ENCODE data around the gene LRRC4C. TPM values are rescaled to one million over a fixed set of nuclear protein-coding genes. Genes with fewer than 3 reads are reported as not detected.

The LRRC4C gene
- total RNA-seq, 2 experiments from 2014 or later, result not detected

GRCh38 chr11:40838181-40838683 lies 621.2 kb downstream of the LRRC4C start:
- Mint-ChIP-seq H3K4me3 (no peak overlapping the region), H3K27ac (no peak overlapping the region), H3K27me3 (no peaks in the 10 kb centered on the region), H3K36me3 (no peaks in the 10 kb centered on the region), H3K9me3 (peaks cover 6% of the 10 kb centered on the region), H3K4me1 (no peaks in the 10 kb centered on the region)
- ATAC-seq (ENCODE audit: low read depth), result no peak
- no peak for DNase-seq
- POLR2A ChIA-PET, result no interaction called here

GRCh38 chr11:40827116-40827515 lies 632.3 kb downstream of the LRRC4C start:
- POLR2A ChIA-PET, result no interaction called here
- H3K27ac Mint-ChIP-seq, result no peak overlapping the region
- no peaks in the 10 kb centered on the region for H3K27me3 Mint-ChIP-seq
- no peak for DNase-seq
- ATAC-seq (ENCODE audit: low read depth), result no peak
- no peak overlapping the region for H3K4me3 Mint-ChIP-seq
- H3K9me3 Mint-ChIP-seq, result peaks cover 1% of the 10 kb centered on the region
- H3K36me3 Mint-ChIP-seq, result no peaks in the 10 kb centered on the region
- no peaks in the 10 kb centered on the region for H3K4me1 Mint-ChIP-seq

- Mint-ChIP-seq H3K27me3 (no peaks in the 10 kb centered on the region), H3K36me3 (no peaks in the 10 kb centered on the region), H3K9me3 (peaks cover 3% of the 10 kb centered on the region), H3K4me3 (no peak overlapping the region), H3K27ac (no peak overlapping the region), H3K4me1 (no peaks in the 10 kb centered on the region)
- ATAC-seq (ENCODE audit: low read depth), result no peak
- DNase-seq, result no peak
- POLR2A ChIA-PET, result no interaction called here
Observed at GRCh38 chr11:40826601-40827000, 632.9 kb downstream of the LRRC4C start.

DNA sequence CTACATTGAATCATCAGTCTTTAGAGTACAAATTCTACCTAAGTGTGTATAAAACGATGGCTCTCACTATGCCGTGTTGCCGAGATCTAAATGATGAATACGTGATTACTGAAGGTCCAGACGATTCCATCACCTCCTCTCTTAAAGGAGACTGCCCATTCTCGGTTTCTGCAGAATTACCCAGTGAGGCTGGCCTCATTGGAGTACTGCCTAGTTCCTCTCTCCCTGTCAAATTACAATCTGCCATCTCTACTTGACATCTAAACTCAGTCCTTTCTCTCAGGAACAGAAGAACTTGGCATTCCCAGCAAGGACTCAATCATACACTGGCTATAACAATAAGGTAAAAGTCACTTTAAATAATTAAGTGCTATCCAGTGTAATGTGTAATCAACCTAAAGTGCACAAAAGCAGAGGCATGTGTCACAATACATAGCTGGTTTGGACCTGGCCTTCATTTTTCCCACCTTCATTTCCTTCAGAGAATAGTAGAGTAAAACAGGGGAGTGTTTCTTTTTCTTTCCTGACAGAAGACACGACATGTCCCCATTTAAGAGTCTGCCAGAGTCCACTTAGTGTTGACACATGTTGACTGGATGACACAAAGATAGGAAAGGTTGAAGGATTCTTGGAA lies 634.1 kb downstream of the LRRC4C start:
- POLR2A ChIA-PET, result no interaction called here
- Mint-ChIP-seq H3K36me3 (no peaks in the 10 kb centered on the region), H3K9me3 (peaks cover 3% of the 10 kb centered on the region), H3K27me3 (no peaks in the 10 kb centered on the region), H3K27ac (no peak overlapping the region), H3K4me3 (no peak overlapping the region), H3K4me1 (no peaks in the 10 kb centered on the region)
- ATAC-seq (ENCODE audit: low read depth) (no peak), DNase-seq (no peak)

- H3K27ac Mint-ChIP-seq, result no peak overlapping the region
- ATAC-seq (ENCODE audit: low read depth) (no peak), DNase-seq (no peak)
- H3K4me3 Mint-ChIP-seq, result no peak overlapping the region
- POLR2A ChIA-PET, result no interaction called here
- H3K4me1 Mint-ChIP-seq, result no peaks in the 10 kb centered on the region
- H3K27me3 Mint-ChIP-seq, result no peaks in the 10 kb centered on the region
- peaks cover 11% of the 10 kb centered on the region for H3K9me3 Mint-ChIP-seq
- no peaks in the 10 kb centered on the region for H3K36me3 Mint-ChIP-seq
Observed at GRCh38 chr11:40819230-40819629, 640.2 kb downstream of the LRRC4C start.

DNA sequence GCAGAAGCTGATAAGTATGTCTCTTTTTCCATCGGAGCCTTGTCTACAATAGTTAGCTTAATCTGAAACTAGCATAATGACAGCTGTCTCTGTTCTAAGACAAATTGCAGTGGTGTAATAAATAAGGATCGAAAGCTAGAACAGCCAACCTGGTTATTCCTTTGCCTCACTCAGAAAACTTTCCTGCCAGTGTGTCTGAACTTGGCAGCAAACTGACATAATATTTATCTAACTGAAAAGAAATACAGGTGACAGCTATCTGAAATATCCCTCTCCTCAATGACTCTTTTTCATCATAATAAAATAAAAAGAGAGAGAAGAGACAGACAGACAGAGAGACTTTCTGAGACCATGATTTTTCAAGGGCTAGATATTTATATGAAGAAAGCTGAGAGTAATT lies 642.5 kb downstream of the LRRC4C start:
- DNase-seq (no peak), ATAC-seq (ENCODE audit: low read depth) (no peak)
- Mint-ChIP-seq H3K27me3 (no peaks in the 10 kb centered on the region), H3K9me3 (peaks cover 13% of the 10 kb centered on the region), H3K36me3 (no peaks in the 10 kb centered on the region), H3K27ac (no peak overlapping the region), H3K4me3 (no peak overlapping the region), H3K4me1 (no peaks in the 10 kb centered on the region)
- POLR2A ChIA-PET, result no interaction called here

DNA sequence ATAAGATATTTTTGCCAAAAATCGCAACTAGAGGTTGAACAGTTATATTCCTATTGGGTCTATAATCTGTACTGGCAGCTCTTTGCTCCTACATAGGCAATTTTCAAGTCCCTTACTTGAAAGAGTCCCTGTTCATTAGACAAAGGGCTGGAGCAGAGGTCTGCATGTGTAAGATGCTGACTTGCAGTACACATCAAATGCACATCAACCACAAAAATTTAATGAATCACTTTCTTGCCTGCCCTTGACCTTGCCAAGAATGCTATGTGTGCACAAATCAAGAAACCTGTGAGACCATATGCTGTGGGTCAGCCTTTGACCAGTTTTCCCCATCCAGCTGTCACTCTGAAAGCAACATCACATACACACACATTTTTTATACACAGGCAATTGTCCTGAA lies 661.5 kb downstream of the LRRC4C start:
- Mint-ChIP-seq H3K36me3 (no peaks in the 10 kb centered on the region), H3K9me3 (peaks cover 5% of the 10 kb centered on the region), H3K27ac (no peak overlapping the region), H3K27me3 (no peaks in the 10 kb centered on the region), H3K4me3 (no peak overlapping the region), H3K4me1 (no peaks in the 10 kb centered on the region)
- DNase-seq (no peak), ATAC-seq (ENCODE audit: low read depth) (no peak)
- POLR2A ChIA-PET, result no interaction called here

DNA sequence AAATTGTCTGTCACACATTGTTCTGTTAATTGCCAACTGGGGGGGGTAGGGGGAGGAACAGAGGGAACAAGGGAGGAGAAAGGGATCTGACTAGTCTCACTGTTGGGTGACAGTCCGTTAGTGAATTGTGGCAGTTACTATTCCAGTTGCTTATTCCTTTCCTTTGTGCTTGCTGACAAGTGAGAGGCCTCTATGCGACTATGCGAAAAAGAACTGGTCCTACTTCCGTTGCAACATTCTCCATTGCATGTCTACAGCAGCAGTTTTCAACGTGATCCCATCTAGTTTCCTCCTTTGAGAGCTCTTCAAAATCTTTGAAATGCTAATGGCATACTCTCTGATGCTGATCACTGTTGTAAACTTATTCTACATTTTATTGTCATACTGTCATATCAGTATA lies 672.2 kb downstream of the LRRC4C start:
- no peak for DNase-seq
- no peaks in the 10 kb centered on the region for H3K36me3 Mint-ChIP-seq
- no peaks in the 10 kb centered on the region for H3K27me3 Mint-ChIP-seq
- ATAC-seq (ENCODE audit: low read depth), result no peak
- POLR2A ChIA-PET, result no interaction called here
- no peak overlapping the region for H3K4me3 Mint-ChIP-seq
- H3K27ac Mint-ChIP-seq, result no peak overlapping the region
- no peaks in the 10 kb centered on the region for H3K4me1 Mint-ChIP-seq
- H3K9me3 Mint-ChIP-seq, result peaks cover 6% of the 10 kb centered on the region

- Mint-ChIP-seq H3K27me3 (no peaks in the 10 kb centered on the region), H3K4me3 (no peak overlapping the region)
Observed at GRCh38 chr11:40763046-40763445, 696.4 kb downstream of the LRRC4C start.

GRCh38 chr11:40759341-40759740 lies 700.1 kb downstream of the LRRC4C start:
- ATAC-seq (ENCODE audit: low read depth) (no peak), DNase-seq (no peak)
- POLR2A ChIA-PET, result no interaction called here
- Mint-ChIP-seq H3K4me1 (no peaks in the 10 kb centered on the region), H3K9me3 (peaks cover 4% of the 10 kb centered on the region), H3K4me3 (no peak overlapping the region), H3K27me3 (no peaks in the 10 kb centered on the region), H3K36me3 (no peaks in the 10 kb centered on the region), H3K27ac (no peak overlapping the region)

More at GRCh38 chr11:40763046-40763445, 696.4 kb downstream of the LRRC4C start:
- POLR2A ChIA-PET, result no interaction called here
- Mint-ChIP-seq H3K9me3 (peaks cover 7% of the 10 kb centered on the region), H3K4me1 (no peaks in the 10 kb centered on the region), H3K27ac (no peak overlapping the region), H3K36me3 (no peaks in the 10 kb centered on the region)
- no peak for DNase-seq
- ATAC-seq (ENCODE audit: low read depth), result no peak

DNA sequence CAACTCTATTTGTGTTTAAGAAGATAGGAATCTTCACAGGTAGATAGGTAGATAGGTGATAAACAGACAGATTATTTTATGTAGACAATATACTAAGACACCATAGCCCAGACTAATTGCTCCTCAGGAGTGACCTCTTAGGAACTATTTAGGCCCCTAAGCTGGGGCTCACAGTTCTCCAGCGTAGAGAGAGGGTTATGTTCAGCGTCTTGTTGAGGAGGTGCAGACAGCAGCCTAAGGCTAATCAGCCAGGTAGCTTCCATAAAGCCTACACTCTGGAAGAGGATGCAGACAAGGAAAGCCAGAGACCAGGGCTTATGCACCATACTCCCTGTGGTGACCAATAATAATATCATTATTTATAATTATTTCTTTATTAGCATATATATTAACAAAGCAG lies 705.2 kb downstream of the LRRC4C start:
- ATAC-seq (ENCODE audit: low read depth), result no peak
- Mint-ChIP-seq H3K36me3 (no peaks in the 10 kb centered on the region), H3K4me3 (no peak overlapping the region)

GRCh38 chr11:40746282-40746681 lies 713.2 kb downstream of the LRRC4C start:
- Mint-ChIP-seq H3K27ac (no peak overlapping the region), H3K27me3 (no peaks in the 10 kb centered on the region), H3K36me3 (no peaks in the 10 kb centered on the region), H3K4me3 (no peak overlapping the region), H3K4me1 (no peaks in the 10 kb centered on the region), H3K9me3 (peaks cover 6% of the 10 kb centered on the region)
- ATAC-seq (ENCODE audit: low read depth) (no peak), DNase-seq (no peak)
- POLR2A ChIA-PET, result no interaction called here

More for the DNA sequence above, 705.2 kb downstream of the LRRC4C start:
- POLR2A ChIA-PET, result no interaction called here
- no peak overlapping the region for H3K27ac Mint-ChIP-seq
- no peaks in the 10 kb centered on the region for H3K4me1 Mint-ChIP-seq
- H3K9me3 Mint-ChIP-seq, result peaks cover 14% of the 10 kb centered on the region
- no peak for DNase-seq
- no peaks in the 10 kb centered on the region for H3K27me3 Mint-ChIP-seq

GRCh38 chr11:40732132-40732531 lies 727.3 kb downstream of the LRRC4C start:
- no peak overlapping the region for H3K27ac Mint-ChIP-seq
- ATAC-seq (ENCODE audit: low read depth) (no peak), DNase-seq (no peak)
- POLR2A ChIA-PET, result no interaction called here
- H3K36me3 Mint-ChIP-seq, result no peaks in the 10 kb centered on the region
- H3K4me3 Mint-ChIP-seq, result no peak overlapping the region
- H3K4me1 Mint-ChIP-seq, result no peaks in the 10 kb centered on the region
- H3K27me3 Mint-ChIP-seq, result no peaks in the 10 kb centered on the region
- peaks cover 10% of the 10 kb centered on the region for H3K9me3 Mint-ChIP-seq

GRCh38 chr11:40722179-40722795 lies 737.2 kb downstream of the LRRC4C start:
- no peaks in the 10 kb centered on the region for H3K27me3 Mint-ChIP-seq
- DNase-seq (no peak), ATAC-seq (ENCODE audit: low read depth) (no peak)
- no peak overlapping the region for H3K27ac Mint-ChIP-seq
- POLR2A ChIA-PET, result no interaction called here
- H3K4me3 Mint-ChIP-seq, result no peak overlapping the region
- H3K36me3 Mint-ChIP-seq, result no peaks in the 10 kb centered on the region
- no peaks in the 10 kb centered on the region for H3K4me1 Mint-ChIP-seq
- peaks cover 9% of the 10 kb centered on the region for H3K9me3 Mint-ChIP-seq

Data from activated naive CD8-positive, alpha-beta T cell treated with anti-CD3 and anti-CD28 coated beads, Interleukin-2, amount 10 ng/mL, durations not matched to agents 7 days and 5 days (primary cell).